GM10847 (cell line): ENCODE results near the gene MBOAT1.

Source experiments
- POLR2A ChIP-seq: IDR thresholded peaks from 2 replicates; pipeline ENCODE4 v1.6.1; 2011; ENCODE audit not compliant: insufficient read length; ENCODE audit errors: extremely low read depth

The MBOAT1 gene

GRCh38 chr6:20109526-20109925 is 102.7 kb downstream of the MBOAT1 start:
- TF ChIP-seq POLR2A = no peak

GRCh38 chr6:20105838-20106237 is 106.4 kb downstream of the MBOAT1 start:
- TF ChIP-seq POLR2A = no peak

GRCh38 chr6:20104696-20105095 is 107.6 kb downstream of the MBOAT1 start:
- TF ChIP-seq POLR2A = no peak

GRCh38 chr6:20102397-20103073 is 109.7 kb downstream of the MBOAT1 start:
- TF ChIP-seq POLR2A = no peak

- TF ChIP-seq POLR2A = no peak
Measured at GRCh38 chr6:20099156-20099555, 113.1 kb downstream of the MBOAT1 start.

- no peak for TF ChIP-seq POLR2A
Measured at GRCh38 chr6:20098267-20098876, 113.9 kb downstream of the MBOAT1 start.

- no peak for TF ChIP-seq POLR2A
Measured at GRCh38 chr6:20096536-20096935, 115.7 kb downstream of the MBOAT1 start.

GRCh38 chr6:20095436-20095835 is 116.8 kb downstream of the MBOAT1 start:
- TF ChIP-seq POLR2A = no peak

GRCh38 chr6:20092071-20092566 is 120.2 kb downstream of the MBOAT1 start:
- no peak for TF ChIP-seq POLR2A

GRCh38 chr6:20086992-20087391 is 125.3 kb downstream of the MBOAT1 start:
- TF ChIP-seq POLR2A = no peak

- no peak for TF ChIP-seq POLR2A
Measured at GRCh38 chr6:20085817-20086216, 126.5 kb downstream of the MBOAT1 start.

GRCh38 chr6:20084411-20084810 is 127.9 kb downstream of the MBOAT1 start:
- TF ChIP-seq POLR2A = no peak

GRCh38 chr6:20071998-20072397 is 140.3 kb downstream of the MBOAT1 start:
- no peak for TF ChIP-seq POLR2A

GRCh38 chr6:20070047-20070446 is 142.2 kb downstream of the MBOAT1 start:
- TF ChIP-seq POLR2A = no peak

- TF ChIP-seq POLR2A = no peak
Measured at GRCh38 chr6:20069021-20069522, 143.2 kb downstream of the MBOAT1 start.

GRCh38 chr6:20068421-20068988 is 143.8 kb downstream of the MBOAT1 start:
- no peak for TF ChIP-seq POLR2A
